IPS-18c (cell line): Measurements from ENCODE around the gene CSF2.

Experiments
- H3K4me3 ChIP-seq: 2 replicates; pipeline ENCODE4 v1.7.0; 2013; ENCODE audit warnings: low read depth, mild to moderate bottlenecking, low read length, moderate library complexity; ENCODE audit not compliant: insufficient read depth
- H3K9me3 ChIP-seq: one replicate; pipeline ENCODE4 v1.6.1; 2013; ENCODE audit warnings: mild to moderate bottlenecking, low read length, moderate library complexity; ENCODE audit not compliant: control insufficient read depth, insufficient read depth

The CSF2 gene

GRCh38 chr5:132064738-132065331 lies 8.8 kb upstream of the CSF2 start:
- Histone ChIP-seq H3K4me3 (no peak overlapping the region), H3K9me3 (no peaks in the 10 kb centered on the region)

DNA sequence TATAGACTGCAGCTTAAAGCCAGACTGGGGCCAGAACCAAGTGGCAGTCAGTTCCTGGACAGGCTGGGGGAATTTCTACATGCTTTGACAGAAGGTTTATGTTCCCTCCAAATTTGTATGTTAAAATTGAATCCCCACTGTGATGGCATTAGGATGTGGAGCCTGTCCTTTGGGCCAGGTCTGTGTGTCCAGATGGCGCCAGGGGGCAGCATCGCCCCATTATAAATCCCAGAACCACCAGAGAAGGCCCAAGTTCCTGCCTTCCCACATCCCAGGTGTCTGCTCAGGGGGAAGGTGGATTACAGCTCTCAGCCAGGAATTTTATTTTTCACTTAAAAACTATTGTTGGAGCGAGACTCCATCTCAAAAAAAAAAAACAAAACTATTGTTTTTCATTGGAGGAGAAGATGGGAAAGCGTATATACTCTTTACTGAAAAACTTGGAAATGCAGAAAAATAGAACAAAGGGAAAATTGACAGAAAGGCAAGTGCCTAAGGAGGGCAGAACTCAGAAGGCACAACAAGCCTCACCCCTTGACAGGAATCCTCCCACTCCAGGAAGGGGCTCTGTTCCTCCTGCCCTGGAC lies 8.1 kb upstream of the CSF2 start:
- H3K9me3 ChIP-seq, result no peaks in the 10 kb centered on the region
- no peak overlapping the region for H3K4me3 ChIP-seq

DNA sequence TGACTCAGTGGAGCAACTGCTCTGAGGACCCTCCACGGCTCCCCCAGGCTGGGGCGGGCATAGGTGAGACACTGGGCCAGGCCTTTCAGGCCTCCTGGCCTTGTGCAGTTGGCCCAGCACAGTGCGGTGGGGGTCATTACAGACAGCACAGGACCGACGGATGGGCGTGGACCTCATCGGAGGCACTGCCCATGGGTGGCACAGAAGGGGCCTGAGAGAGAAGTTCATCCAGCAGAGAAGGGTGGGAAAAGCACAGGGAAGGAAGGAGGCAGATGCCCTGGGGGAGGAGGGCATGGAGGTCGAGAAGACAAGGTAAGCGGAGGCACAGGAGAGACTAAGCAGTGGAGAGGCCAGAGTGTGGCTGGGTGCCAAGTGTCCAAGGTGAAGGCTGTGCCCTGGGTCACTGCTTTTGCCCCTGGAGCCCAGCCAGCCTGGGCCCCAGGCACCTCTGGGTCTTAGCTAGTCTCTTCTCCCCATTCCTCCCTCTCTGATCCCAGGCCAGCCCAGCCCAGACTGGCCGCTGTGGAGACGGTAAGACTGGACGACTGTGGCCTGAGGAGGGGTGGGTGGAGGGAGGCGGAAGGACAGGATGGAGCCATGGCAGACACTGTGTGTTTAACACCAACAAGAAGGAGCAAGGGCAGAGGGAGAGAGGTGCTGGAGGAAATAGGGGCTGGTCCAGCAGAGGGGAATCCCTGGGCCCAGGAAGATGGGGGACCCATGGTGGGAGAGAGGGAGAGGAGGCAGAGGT lies 7.5 kb upstream of the CSF2 start:
- no peak overlapping the region for H3K4me3 ChIP-seq
- no peaks in the 10 kb centered on the region for H3K9me3 ChIP-seq

GRCh38 chr5:132066871-132067270 lies 6.7 kb upstream of the CSF2 start:
- Histone ChIP-seq H3K4me3 (no peak overlapping the region), H3K9me3 (no peaks in the 10 kb centered on the region)

DNA sequence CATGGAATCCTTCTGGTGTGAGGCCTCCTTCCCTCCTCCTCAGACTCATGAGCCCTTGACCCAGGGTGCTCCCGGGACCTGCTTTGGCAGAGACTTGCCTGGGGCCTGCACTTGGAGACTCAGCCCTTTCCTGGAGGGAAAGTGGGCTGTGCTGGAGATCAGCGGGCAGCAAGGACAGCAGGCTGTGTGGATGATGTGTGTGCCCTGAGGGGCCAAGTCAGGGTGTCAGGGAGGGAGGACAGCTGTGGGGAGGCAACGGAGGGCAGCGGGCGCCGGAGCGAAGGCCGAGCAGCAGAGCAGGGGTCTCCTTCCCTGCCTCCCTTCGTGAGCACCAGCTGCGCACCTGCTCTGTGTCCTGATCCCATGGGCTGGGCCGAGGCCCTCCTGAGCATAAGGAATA lies 6.1 kb upstream of the CSF2 start:
- H3K4me3 ChIP-seq, result no peak overlapping the region
- H3K9me3 ChIP-seq, result no peaks in the 10 kb centered on the region

GRCh38 chr5:132067941-132068808 lies 5.4 kb upstream of the CSF2 start:
- Histone ChIP-seq H3K9me3 (no peaks in the 10 kb centered on the region), H3K4me3 (no peak overlapping the region)

DNA sequence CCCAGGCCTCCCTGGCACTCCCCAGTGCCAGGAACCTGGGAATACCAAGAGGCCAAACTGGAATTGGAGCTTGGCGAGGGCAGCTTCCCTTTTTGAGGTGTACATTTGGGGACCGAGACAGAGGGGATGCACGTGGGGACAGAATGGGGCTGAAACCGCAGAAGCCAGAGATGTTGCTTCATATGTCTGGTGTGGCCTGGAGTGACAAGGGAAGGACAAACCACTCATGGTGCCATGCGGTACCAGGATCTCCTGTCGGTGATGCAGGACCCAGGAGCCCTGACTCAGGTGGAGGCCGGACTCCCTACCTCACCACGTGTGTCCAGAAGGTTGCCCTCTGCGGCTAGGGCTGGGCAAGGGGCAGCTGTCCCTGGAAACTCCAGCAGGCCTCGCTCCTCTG lies 4.0 kb upstream of the CSF2 start:
- Histone ChIP-seq H3K4me3 (no peak overlapping the region), H3K9me3 (no peaks in the 10 kb centered on the region)

GRCh38 chr5:132069994-132070393 lies 3.6 kb upstream of the CSF2 start:
- no peak overlapping the region for H3K4me3 ChIP-seq
- H3K9me3 ChIP-seq, result no peaks in the 10 kb centered on the region

GRCh38 chr5:132070460-132071337 lies 2.9 kb upstream of the CSF2 start:
- H3K9me3 ChIP-seq, result no peaks in the 10 kb centered on the region
- no peak overlapping the region for H3K4me3 ChIP-seq

GRCh38 chr5:132071338-132071707 lies 2.3 kb upstream of the CSF2 start:
- H3K4me3 ChIP-seq, result no peak overlapping the region
- no peaks in the 10 kb centered on the region for H3K9me3 ChIP-seq

GRCh38 chr5:132072070-132072469 lies 1.5 kb upstream of the CSF2 start:
- H3K4me3 ChIP-seq, result no peak overlapping the region
- H3K9me3 ChIP-seq, result no peaks in the 10 kb centered on the region

DNA sequence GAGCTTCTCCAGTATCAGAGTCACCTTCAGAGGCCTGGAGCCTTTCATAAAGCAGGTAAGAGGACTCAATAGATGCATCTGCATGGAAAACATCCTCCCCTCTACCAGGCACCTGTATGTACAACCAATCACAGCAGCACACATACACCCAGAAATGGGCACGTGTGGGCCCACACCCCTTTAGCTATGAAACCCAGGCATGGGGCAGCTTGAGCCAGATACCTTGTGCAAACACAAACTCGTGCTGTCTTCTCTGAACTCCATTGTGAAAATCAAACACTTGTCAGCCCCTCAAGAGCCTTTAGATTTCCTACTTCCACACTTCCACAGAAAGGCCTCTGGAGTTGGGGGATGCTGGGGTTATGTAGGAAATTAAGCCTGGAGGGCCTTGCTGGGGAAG lies 1.1 kb upstream of the CSF2 start:
- no peaks in the 10 kb centered on the region for H3K9me3 ChIP-seq

GRCh38 chr5:132074091-132074771 lies 642 bp downstream of the CSF2 start:
- Histone ChIP-seq H3K9me3 (no peaks in the 10 kb centered on the region), H3K4me3 (no peak overlapping the region)

More for the DNA sequence above, 1.1 kb upstream of the CSF2 start:
- no peak overlapping the region for H3K4me3 ChIP-seq

DNA sequence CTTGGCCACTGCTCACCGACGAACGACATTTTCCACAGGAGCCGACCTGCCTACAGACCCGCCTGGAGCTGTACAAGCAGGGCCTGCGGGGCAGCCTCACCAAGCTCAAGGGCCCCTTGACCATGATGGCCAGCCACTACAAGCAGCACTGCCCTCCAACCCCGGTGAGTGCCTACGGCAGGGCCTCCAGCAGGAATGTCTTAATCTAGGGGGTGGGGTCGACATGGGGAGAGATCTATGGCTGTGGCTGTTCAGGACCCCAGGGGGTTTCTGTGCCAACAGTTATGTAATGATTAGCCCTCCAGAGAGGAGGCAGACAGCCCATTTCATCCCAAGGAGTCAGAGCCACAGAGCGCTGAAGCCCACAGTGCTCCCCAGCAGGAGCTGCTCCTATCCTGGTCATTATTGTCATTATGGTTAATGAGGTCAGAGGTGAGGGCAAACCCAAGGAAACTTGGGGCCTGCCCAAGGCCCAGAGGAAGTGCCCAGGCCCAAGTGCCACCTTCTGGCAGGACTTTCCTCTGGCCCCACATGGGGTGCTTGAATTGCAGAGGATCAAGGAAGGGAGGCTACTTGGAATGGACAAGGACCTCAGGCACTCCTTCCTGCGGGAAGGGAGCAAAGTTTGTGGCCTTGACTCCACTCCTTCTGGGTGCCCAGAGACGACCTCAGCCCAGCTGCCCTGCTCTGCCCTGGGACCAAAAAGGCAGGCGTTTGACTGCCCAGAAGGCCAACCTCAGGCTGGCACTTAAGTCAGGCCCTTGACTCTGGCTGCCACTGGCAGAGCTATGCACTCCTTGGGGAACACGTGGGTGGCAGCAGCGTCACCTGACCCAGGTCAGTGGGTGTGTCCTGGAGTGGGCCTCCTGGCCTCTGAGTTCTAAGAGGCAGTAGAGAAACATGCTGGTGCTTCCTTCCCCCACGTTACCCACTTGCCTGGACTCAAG lies 1.5 kb downstream of the CSF2 start:
- Histone ChIP-seq H3K9me3 (no peaks in the 10 kb centered on the region), H3K4me3 (no peak overlapping the region)

DNA sequence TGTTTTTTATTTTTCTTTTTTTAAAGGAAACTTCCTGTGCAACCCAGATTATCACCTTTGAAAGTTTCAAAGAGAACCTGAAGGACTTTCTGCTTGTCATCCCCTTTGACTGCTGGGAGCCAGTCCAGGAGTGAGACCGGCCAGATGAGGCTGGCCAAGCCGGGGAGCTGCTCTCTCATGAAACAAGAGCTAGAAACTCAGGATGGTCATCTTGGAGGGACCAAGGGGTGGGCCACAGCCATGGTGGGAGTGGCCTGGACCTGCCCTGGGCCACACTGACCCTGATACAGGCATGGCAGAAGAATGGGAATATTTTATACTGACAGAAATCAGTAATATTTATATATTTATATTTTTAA lies 2.1 kb downstream of the CSF2 start:
- Histone ChIP-seq H3K4me3 (no peak overlapping the region), H3K9me3 (no peaks in the 10 kb centered on the region)
